Lung (tissue), 12 donors: ENCODE measurements around the gene SZT2. TPM values are rescaled to one million over a fixed set of nuclear protein-coding genes. Genes with fewer than 3 reads are reported as not detected.

Source experiments
- ATAC-seq: fragments of 200-7000 bp; cut with Tn5 transposase; one replicate; pipeline ENCODE4 v1.9.1; 2020; ENCODE audit warnings: moderate number of reproducible peaks; ENCODE audit not compliant: insufficient read depth, low FRiP score
- DNase-seq, 3 donors: peaks; one replicate each; pipeline ENCODE4 v3.0.0-alpha.2; 2013 to 2017
- H3K27ac ChIP-seq, 2 donors: one replicate each; pipeline ENCODE4 v1.5.1; 2013; ENCODE audit warnings: mild to moderate bottlenecking in 2 of 2, moderate library complexity in 2 of 2, control low read depth in 1 of 2, inconsistent platforms in 1 of 2, low read depth in 1 of 2, low read length in 1 of 2
- H3K27me3 ChIP-seq, 3 donors: one replicate each; pipeline ENCODE4 v1.5.1; 2013; ENCODE audit warnings: low read length in 2 of 3; ENCODE audit not compliant: control insufficient read depth in 3 of 3, insufficient read depth in 3 of 3
- H3K36me3 ChIP-seq, 4 donors: one replicate each; pipeline ENCODE4 v1.5.1; 2013; ENCODE audit warnings: low read length in 4 of 4, mild to moderate bottlenecking in 1 of 4, moderate library complexity in 1 of 4; ENCODE audit not compliant: control insufficient read depth in 4 of 4, insufficient read depth in 4 of 4
- H3K4me1 ChIP-seq, 5 donors: one replicate each; pipeline ENCODE4 v1.5.1; 2013; ENCODE audit warnings: low read length in 5 of 5, mild to moderate bottlenecking in 2 of 5, moderate library complexity in 1 of 5; ENCODE audit not compliant: control insufficient read depth in 5 of 5, insufficient read depth in 5 of 5
- H3K4me3 ChIP-seq: one replicate; pipeline ENCODE4 v1.5.1; 2013; ENCODE audit warnings: mild to moderate bottlenecking, control low read depth, moderate library complexity
- H3K9ac ChIP-seq, 2 donors: one replicate each; pipeline ENCODE4 v1.5.1; 2013; ENCODE audit warnings: low read length in 2 of 2, control low read depth in 1 of 2; ENCODE audit not compliant: insufficient read depth in 1 of 2
- H3K9me3 ChIP-seq, 4 donors: one replicate each; pipeline ENCODE4 v1.5.1; 2013; ENCODE audit warnings: low read length in 3 of 4, mild to moderate bottlenecking in 1 of 4, moderate library complexity in 1 of 4; ENCODE audit not compliant: control insufficient read depth in 4 of 4, insufficient read depth in 3 of 4
- WGBS, 2 donors: extraction: QIAGEN DNeasy Blood & Tissue Kit; methylation state at CpG; one replicate each; pipeline ENCODE4 v1.1.7; 2013; 5-methylcytosine and 5-hydroxymethylcytosine counted together
- polyA plus RNA-seq, 2 donors: library from polyadenylated mRNA; stranded (reverse); fragments of 200-250 nt; gene quantifications; one replicate each; pipeline ENCODE4 v1.2.1, GENCODE V29; 2013
- total RNA-seq, 2 donors: library from RNA; depleted of rRNA in 1 of 2; stranded (reverse); fragments of >200 nt in 1 of 2; gene quantifications; one replicate each; pipeline ENCODE4 v1.2.1, GENCODE V29; 2014 to 2021
- TF ChIP-seq, protein P1 (sequence below): IDR thresholded peaks from 2 replicates; pipeline ENCODE4 v1.5.1; 2012; ENCODE audit warnings: mild to moderate bottlenecking; ENCODE audit errors: control extremely low read depth, extremely low read depth
- donor health status: control.
- donor health status: control.
- donor health status: Bipolar disorder and iron deficiency.
- donor health status: healthy.
- donor health status: DM: yes; HTN: yes; CAD: no.

The SZT2 gene
- total and polyA plus RNA-seq, 4 donors, result 15.2 to 71.5 (median 40.2) TPM

- Histone ChIP-seq H3K4me3 (no peak overlapping the region), H3K36me3 (peaks cover 17 to 33% (median 23%) of the 10 kb centered on the region in 4 donors), H3K9me3 (no peaks in the 10 kb centered on the region), H3K9ac (no peak overlapping the region), H3K27me3 (no peaks in the 10 kb centered on the region), H3K4me1 (peaks cover 0 to 3% (median 0%) of the 10 kb centered on the region in 5 donors), H3K27ac (no peak overlapping the region)
- TF ChIP-seq, protein P1, sequence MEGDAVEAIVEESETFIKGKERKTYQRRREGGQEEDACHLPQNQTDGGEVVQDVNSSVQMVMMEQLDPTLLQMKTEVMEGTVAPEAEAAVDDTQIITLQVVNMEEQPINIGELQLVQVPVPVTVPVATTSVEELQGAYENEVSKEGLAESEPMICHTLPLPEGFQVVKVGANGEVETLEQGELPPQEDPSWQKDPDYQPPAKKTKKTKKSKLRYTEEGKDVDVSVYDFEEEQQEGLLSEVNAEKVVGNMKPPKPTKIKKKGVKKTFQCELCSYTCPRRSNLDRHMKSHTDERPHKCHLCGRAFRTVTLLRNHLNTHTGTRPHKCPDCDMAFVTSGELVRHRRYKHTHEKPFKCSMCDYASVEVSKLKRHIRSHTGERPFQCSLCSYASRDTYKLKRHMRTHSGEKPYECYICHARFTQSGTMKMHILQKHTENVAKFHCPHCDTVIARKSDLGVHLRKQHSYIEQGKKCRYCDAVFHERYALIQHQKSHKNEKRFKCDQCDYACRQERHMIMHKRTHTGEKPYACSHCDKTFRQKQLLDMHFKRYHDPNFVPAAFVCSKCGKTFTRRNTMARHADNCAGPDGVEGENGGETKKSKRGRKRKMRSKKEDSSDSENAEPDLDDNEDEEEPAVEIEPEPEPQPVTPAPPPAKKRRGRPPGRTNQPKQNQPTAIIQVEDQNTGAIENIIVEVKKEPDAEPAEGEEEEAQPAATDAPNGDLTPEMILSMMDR, result no peak
- 82 to 83% methylated on average over 6 of the region's 6 CpGs for WGBS, 2 donors
- ATAC-seq (no peak), DNase-seq (no peak)
These were observed 12.6 kb downstream of the SZT2 start for GRCh38 chr1:43402089-43402865.

DNA sequence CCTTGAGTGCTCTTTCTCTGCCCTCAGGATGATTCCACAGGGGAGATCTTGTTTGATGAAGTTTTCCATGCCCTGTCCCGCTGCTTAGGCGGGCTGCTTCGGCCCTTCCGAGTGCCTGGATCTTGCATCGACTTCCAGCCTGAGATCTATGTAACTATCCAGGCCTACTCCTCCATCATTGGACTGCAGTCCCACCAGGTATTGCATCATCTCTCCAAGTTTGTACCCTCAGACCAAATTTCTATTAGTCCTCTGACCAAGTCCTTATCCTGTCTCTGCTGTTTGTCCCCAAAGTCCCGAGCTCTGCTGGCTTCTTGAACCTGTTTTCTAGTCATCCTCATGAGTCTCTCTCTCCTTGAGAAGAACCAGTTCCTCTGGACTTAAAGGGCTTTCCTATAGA lies 14.7 kb downstream of the SZT2 start:
- DNase-seq (no peak), ATAC-seq (no peak)
- WGBS, 2 donors, result 99% methylated on average over 6 of the region's 6 CpGs
- Histone ChIP-seq H3K4me3 (no peak overlapping the region), H3K27me3 (no peaks in the 10 kb centered on the region), H3K4me1 (peaks cover 0 to 3% (median 0%) of the 10 kb centered on the region in 5 donors), H3K27ac (no peak overlapping the region), H3K9me3 (no peaks in the 10 kb centered on the region), H3K36me3 (peaks cover 21 to 37% (median 29%) of the 10 kb centered on the region in 4 donors), H3K9ac (no peak overlapping the region)
- TF ChIP-seq, protein P1, result no peak

GRCh38 chr1:43405219-43405875 lies 15.6 kb downstream of the SZT2 start:
- WGBS, 2 donors, result 89 to 96% methylated on average over 6 of the region's 6 CpGs
- H3K27ac ChIP-seq, result no peak overlapping the region
- H3K9ac ChIP-seq, result no peak overlapping the region
- DNase-seq (no peak), ATAC-seq (no peak)
- no peaks in the 10 kb centered on the region for H3K9me3 ChIP-seq
- TF ChIP-seq, protein P1, result no peak
- no peaks in the 10 kb centered on the region for H3K27me3 ChIP-seq
- H3K36me3 ChIP-seq, result peaks cover 21 to 37% (median 29%) of the 10 kb centered on the region in 4 donors
- H3K4me1 ChIP-seq, result peaks cover 0 to 3% (median 0%) of the 10 kb centered on the region in 5 donors
- H3K4me3 ChIP-seq, result no peak overlapping the region
